Stomach (tissue), 4 donors: Measurements from ENCODE around the gene HK3.

Experiments used
- CTCF ChIP-seq, 7 experiments: fragments of 450-650 bp in 4 of 7; fragments of 200-600 bp in 3 of 7; sonication (generic) in 3 of 7; IDR thresholded peaks; one replicate each; pipeline ENCODE4 v1.5.1; 2016 to 2019; ENCODE audit warnings: antibody characterized with exemption in 7 of 7, control low read depth in 2 of 7, mild to moderate bottlenecking in 1 of 7
- EP300 ChIP-seq: sonication (generic); formaldehyde crosslinking; IDR thresholded peaks from one replicate; pipeline ENCODE4 v1.6.1; 2017; ENCODE audit warnings: antibody characterized with exemption

GRCh38 chr5:176881816-176882566 is 17.2 kb downstream of the HK3 start:
- TF ChIP-seq EP300: no peak
- no peak for TF ChIP-seq CTCF (IDR thresholded peaks at IDR 0.05)
